ENCODE results near the gene REEP1.
A peak's percentile ranks its signal among the peaks of the same experiment; 100 is the strongest.

REEP1 gene

GRCh38 chr2:86185517-86186212, 151.8 kb downstream of the REEP1 start:
- peak overlapping the region; percentile 79 for H3K27ac ChIP-seq
- no peak for TF ChIP-seq CTCF (conservative IDR thresholded peaks at IDR 0.05)

GRCh38 chr2:86176597-86176996, 160.8 kb downstream of the REEP1 start:
- H3K27ac ChIP-seq = no peak overlapping the region
- no peak for TF ChIP-seq CTCF (conservative IDR thresholded peaks at IDR 0.05)

GRCh38 chr2:86175828-86176227, 161.6 kb downstream of the REEP1 start:
- TF ChIP-seq CTCF (conservative IDR thresholded peaks at IDR 0.05) = no peak
- no peak overlapping the region for H3K27ac ChIP-seq

DNA sequence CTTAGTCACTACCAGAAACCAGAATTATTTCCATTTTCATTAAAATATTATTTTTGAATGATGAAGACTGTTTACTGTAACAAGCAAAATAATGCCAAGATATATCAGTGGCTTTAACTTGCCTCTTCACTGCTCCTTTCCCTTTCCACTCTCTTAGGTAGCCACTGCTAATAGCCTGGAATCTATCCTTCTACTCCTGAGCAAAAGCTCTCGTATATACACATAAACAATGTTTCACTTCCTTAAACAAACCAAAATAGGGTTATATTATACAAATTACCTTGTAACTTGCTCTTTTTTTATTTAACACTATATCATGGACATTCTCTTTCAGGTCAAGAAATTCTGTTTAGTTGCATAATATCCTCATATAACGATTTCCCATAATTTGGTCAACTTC, 163.0 kb downstream of the REEP1 start:
- TF ChIP-seq CTCF (conservative IDR thresholded peaks at IDR 0.05) = no peak
- H3K27ac ChIP-seq = no peak overlapping the region

GRCh38 chr2:86172610-86173009, 164.8 kb downstream of the REEP1 start:
- H3K27ac ChIP-seq = no peak overlapping the region
- TF ChIP-seq CTCF (conservative IDR thresholded peaks at IDR 0.05) = no peak

- H3K27ac ChIP-seq = no peak overlapping the region
- TF ChIP-seq CTCF (conservative IDR thresholded peaks at IDR 0.05) = no peak
These were observed 166.1 kb downstream of the REEP1 start for GRCh38 chr2:86171295-86171694.

DNA sequence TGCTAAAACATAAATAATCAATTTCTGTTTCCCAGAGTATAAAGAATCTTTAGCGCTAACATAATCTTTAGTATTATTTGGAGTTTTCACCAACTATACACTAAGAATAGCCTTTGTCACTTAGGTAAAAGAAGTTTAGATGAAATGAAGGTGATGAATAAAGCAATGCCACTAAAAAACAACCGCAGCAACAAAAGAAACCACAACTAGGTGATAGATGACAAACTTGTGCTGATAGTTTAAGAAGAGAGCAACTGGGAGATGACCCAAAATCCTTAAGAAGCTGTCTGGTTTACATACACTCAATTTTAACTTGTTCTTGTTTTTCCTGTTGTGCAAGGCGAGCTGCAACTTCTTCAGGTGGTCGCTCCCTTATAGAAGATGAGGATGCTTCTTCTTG, 167.0 kb downstream of the REEP1 start:
- TF ChIP-seq CTCF (conservative IDR thresholded peaks at IDR 0.05) = no peak
- H3K27ac ChIP-seq = no peak overlapping the region
